OCI-LY1 (cell line): Measurements from ENCODE around the gene DENND5A.

Experiments
- H2AFZ ChIP-seq: fragments of 200-600 bp; sonication (generic), shearing (Covaris generic); 2 replicates; pipeline ENCODE4 v1.6.0; 2014; ENCODE audit warnings: antibody characterized with exemption, mild to moderate bottlenecking, low read length
- H3F3A ChIP-seq: fragments of 200-600 bp; sonication (generic), shearing (Covaris generic); 2 replicates; pipeline ENCODE4 v1.6.0; 2014; ENCODE audit warnings: mild to moderate bottlenecking, antibody characterized with exemption, low read length, moderate library complexity; ENCODE audit not compliant: insufficient read depth
- H3K27ac ChIP-seq: fragments of 200-600 bp; sonication (generic); 2 replicates; pipeline ENCODE4 v1.5.1; 2014; ENCODE audit warnings: low read length, mixed run types, mild to moderate bottlenecking, low read depth; ENCODE audit not compliant: poor library complexity, severe bottlenecking
- H3K27me3 ChIP-seq: fragments of 200-600 bp; sonication (generic); 2 replicates; pipeline ENCODE4 v1.6.0; 2014; ENCODE audit warnings: antibody characterized with exemption, mild to moderate bottlenecking, low read length, moderate library complexity; ENCODE audit not compliant: insufficient read depth
- H3K36me3 ChIP-seq: fragments of 200-600 bp; sonication (generic); 2 replicates; pipeline ENCODE4 v1.6.1; 2014; ENCODE audit warnings: mild to moderate bottlenecking, antibody characterized with exemption, low read length, moderate library complexity, mixed read lengths; ENCODE audit not compliant: insufficient read depth
- H3K4me1 ChIP-seq: fragments of 200-600 bp; sonication (generic); 2 replicates; pipeline ENCODE4 v1.5.1; 2014; ENCODE audit warnings: mild to moderate bottlenecking, low read length, moderate library complexity; ENCODE audit not compliant: insufficient read depth, severe bottlenecking
- H3K4me2 ChIP-seq: fragments of 200-600 bp; sonication (generic), shearing (Covaris generic); 2 replicates; pipeline ENCODE4 v1.6.1; 2014; ENCODE audit warnings: low read length
- H3K4me3 ChIP-seq: fragments of 200-600 bp; sonication (generic); 2 replicates; pipeline ENCODE4 v1.5.1; 2014; ENCODE audit warnings: low read length, low read depth, mild to moderate bottlenecking, mixed read lengths; ENCODE audit not compliant: poor library complexity, severe bottlenecking
- H3K79me2 ChIP-seq: fragments of 200-600 bp; shearing (Covaris generic); 2 replicates; pipeline ENCODE4 v1.6.1; 2016; ENCODE audit warnings: mixed run types, low read length, mixed read lengths; ENCODE audit not compliant: insufficient read depth
- H3K9ac ChIP-seq: fragments of 200-600 bp; sonication (generic), shearing (Covaris generic); 2 replicates; pipeline ENCODE4 v1.6.1; 2014; ENCODE audit warnings: mild to moderate bottlenecking, low read length, mixed read lengths
- H3K9me2 ChIP-seq: fragments of 200-600 bp; sonication (generic), shearing (Covaris generic); 2 replicates; pipeline ENCODE4 v1.6.1; 2014; ENCODE audit warnings: low read depth, mild to moderate bottlenecking, low read length, mixed read lengths
- H3K9me3 ChIP-seq: fragments of 200-600 bp; shearing (Covaris generic); 2 replicates; pipeline ENCODE4 v1.6.1; 2014; ENCODE audit warnings: low read length, mixed read lengths
- H4K20me1 ChIP-seq: fragments of 200-600 bp; sonication (generic), shearing (Covaris generic); 2 replicates; pipeline ENCODE4 v1.6.0; 2016; ENCODE audit warnings: mild to moderate bottlenecking, low read length; ENCODE audit not compliant: insufficient read depth
- EZH2 ChIP-seq: fragments of 200-600 bp; sonication (generic), shearing (Covaris generic); IDR thresholded peaks from 2 replicates; pipeline ENCODE4 v1.8.0; 2017; ENCODE audit warnings: borderline replicate concordance, mixed run types, mild to moderate bottlenecking, antibody characterized with exemption, low read length, moderate library complexity, mixed read lengths
- TF ChIP-seq, protein P1 (sequence below): fragments of 200-600 bp; sonication (generic), shearing (Covaris generic); IDR thresholded peaks from 2 replicates; pipeline ENCODE4 v1.5.1; 2017; ENCODE audit warnings: mild to moderate bottlenecking, antibody characterized with exemption, low read length, moderate library complexity, mixed read lengths

Gene DENND5A

DNA sequence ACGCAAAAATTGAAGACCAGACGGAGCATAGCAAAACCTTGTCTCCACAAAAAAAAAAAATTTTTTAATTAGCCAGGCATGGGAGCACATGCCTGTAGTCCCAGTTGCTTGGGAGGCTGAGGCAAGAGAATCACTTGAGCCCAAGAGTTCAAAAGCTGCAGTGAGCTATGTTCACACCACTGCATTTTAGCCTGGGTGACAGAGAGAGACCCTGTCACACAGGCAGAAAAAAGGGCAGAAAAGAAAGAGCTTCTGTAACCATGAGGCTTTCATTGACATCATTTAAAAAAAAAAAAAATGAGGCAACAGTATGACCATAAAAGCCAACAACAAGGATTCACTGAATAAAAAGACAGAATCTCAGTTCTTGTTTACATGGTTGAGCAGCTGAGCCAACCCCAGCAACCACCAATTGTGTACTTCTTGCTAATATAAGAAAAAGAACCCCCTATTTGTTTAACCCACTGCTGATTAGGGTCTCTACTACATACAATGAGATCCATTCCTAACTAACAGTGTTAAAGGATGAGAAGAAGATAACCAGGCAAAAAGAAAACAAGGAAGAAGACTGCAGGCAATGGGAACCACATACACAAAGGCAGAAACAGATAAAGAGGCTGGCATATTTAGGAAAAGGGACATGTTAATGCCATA, 87.6 kb downstream of the DENND5A start:
- no peaks in the 10 kb centered on the region for H3K9me3 ChIP-seq
- no peaks in the 10 kb centered on the region for H3F3A ChIP-seq
- no peak overlapping the region for H3K27ac ChIP-seq
- H3K4me1 ChIP-seq: no peaks in the 10 kb centered on the region
- no peak overlapping the region for H3K9ac ChIP-seq
- no peak for TF ChIP-seq EZH2
- TF ChIP-seq, protein P1, sequence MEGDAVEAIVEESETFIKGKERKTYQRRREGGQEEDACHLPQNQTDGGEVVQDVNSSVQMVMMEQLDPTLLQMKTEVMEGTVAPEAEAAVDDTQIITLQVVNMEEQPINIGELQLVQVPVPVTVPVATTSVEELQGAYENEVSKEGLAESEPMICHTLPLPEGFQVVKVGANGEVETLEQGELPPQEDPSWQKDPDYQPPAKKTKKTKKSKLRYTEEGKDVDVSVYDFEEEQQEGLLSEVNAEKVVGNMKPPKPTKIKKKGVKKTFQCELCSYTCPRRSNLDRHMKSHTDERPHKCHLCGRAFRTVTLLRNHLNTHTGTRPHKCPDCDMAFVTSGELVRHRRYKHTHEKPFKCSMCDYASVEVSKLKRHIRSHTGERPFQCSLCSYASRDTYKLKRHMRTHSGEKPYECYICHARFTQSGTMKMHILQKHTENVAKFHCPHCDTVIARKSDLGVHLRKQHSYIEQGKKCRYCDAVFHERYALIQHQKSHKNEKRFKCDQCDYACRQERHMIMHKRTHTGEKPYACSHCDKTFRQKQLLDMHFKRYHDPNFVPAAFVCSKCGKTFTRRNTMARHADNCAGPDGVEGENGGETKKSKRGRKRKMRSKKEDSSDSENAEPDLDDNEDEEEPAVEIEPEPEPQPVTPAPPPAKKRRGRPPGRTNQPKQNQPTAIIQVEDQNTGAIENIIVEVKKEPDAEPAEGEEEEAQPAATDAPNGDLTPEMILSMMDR: no peak
- no peak overlapping the region for H2AFZ ChIP-seq
- H3K27me3 ChIP-seq: no peaks in the 10 kb centered on the region
- no peak overlapping the region for H3K4me2 ChIP-seq
- H3K9me2 ChIP-seq: no peaks in the 10 kb centered on the region
- H3K4me3 ChIP-seq: no peak overlapping the region
- peaks cover 3% of the 10 kb centered on the region; the same call in 1 of the 2 replicates for H3K36me3 ChIP-seq
- H3K79me2 ChIP-seq: no peaks in the 10 kb centered on the region
- H4K20me1 ChIP-seq: no peaks in the 10 kb centered on the region

DNA sequence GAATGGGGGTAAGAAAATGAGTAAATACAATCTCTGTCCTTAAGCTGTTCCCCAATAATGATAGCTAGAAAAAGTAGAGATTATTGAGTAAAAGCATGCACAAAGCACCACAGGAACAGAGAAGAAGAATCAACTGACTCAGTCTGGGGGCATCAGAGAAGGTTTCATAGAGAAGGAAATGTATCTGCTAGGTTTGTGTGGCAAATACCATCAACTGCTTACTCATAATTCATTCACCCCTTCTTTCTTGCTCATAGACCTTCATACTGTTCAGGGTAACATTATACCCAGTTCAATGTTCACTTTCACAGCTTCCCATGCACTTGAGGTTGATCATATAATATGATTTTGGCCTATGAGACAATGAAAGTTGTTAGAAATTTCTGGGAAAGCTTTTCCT, 88.6 kb downstream of the DENND5A start:
- no peaks in the 10 kb centered on the region for H3K27me3 ChIP-seq
- no peak overlapping the region for H3K27ac ChIP-seq
- no peak overlapping the region for H3K4me2 ChIP-seq
- H3K9ac ChIP-seq: no peak overlapping the region
- peaks cover 3% of the 10 kb centered on the region; the same call in 1 of the 2 replicates for H3K36me3 ChIP-seq
- no peaks in the 10 kb centered on the region for H4K20me1 ChIP-seq
- H3K9me2 ChIP-seq: no peaks in the 10 kb centered on the region
- H3K4me3 ChIP-seq: no peak overlapping the region
- no peak overlapping the region for H2AFZ ChIP-seq
- TF ChIP-seq EZH2: no peak
- TF ChIP-seq, protein P1: no peak
- H3F3A ChIP-seq: no peaks in the 10 kb centered on the region
- no peaks in the 10 kb centered on the region for H3K9me3 ChIP-seq
- no peaks in the 10 kb centered on the region for H3K79me2 ChIP-seq
- no peaks in the 10 kb centered on the region for H3K4me1 ChIP-seq

DNA sequence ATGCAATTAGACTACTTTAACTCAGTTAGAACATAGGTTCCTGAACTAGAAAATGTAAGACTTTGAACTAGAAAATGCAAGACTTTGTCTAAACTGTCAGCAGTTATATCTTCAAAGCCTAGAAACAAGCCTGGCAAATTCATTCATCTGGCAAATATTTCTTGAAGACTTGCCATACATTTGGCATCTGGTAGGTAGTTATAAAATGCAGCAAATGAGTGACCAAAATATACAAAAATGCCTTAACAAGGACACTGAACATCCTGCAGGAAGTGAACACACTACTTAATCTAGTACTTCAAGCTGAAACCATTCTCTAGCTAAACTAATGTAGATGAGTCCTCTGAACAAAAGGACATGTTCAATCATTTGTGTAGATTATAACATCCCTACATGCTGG, 89.0 kb downstream of the DENND5A start:
- Histone ChIP-seq H3K9ac (no peak overlapping the region), H3K9me2 (no peaks in the 10 kb centered on the region), H3K4me3 (no peak overlapping the region), H3K79me2 (no peaks in the 10 kb centered on the region), H3K9me3 (no peaks in the 10 kb centered on the region), H2AFZ (no peak overlapping the region), H4K20me1 (no peaks in the 10 kb centered on the region), H3K27me3 (no peaks in the 10 kb centered on the region), H3F3A (no peaks in the 10 kb centered on the region), H3K4me2 (no peak overlapping the region), H3K27ac (no peak overlapping the region), H3K4me1 (no peaks in the 10 kb centered on the region), H3K36me3 (peaks cover 3% of the 10 kb centered on the region; the same call in 1 of the 2 replicates)
- TF ChIP-seq, protein P1: no peak
- no peak for TF ChIP-seq EZH2
